Large intestine (tissue), 12 donors: ENCODE results near the gene SPATA31A7. TPM values are rescaled to one million over a fixed set of nuclear protein-coding genes. Genes with fewer than 3 reads are reported as not detected.
"Not testable (repeated sequence)": the region's sequence is repeated elsewhere in the genome, so short reads cannot be mapped to it uniquely, and the experiment has no call there.

ENCODE experiments used
- DNase-seq, 2 donors: peaks; one replicate each; pipeline versions ENCODE4 v3.0.0 to v3.0.0-alpha.2; 2013
- H3K27ac ChIP-seq: one replicate; pipeline ENCODE4 v1.5.1; 2013; ENCODE audit warnings: low read length
- H3K27me3 ChIP-seq: 2 replicates; pipeline ENCODE4 v1.6.1; 2013; ENCODE audit warnings: low read length; ENCODE audit not compliant: control insufficient read depth, insufficient read depth
- H3K36me3 ChIP-seq: 2 replicates; pipeline ENCODE4 v1.6.1; 2013; ENCODE audit warnings: low read length; ENCODE audit not compliant: control insufficient read depth, insufficient read depth
- H3K4me1 ChIP-seq: one replicate; pipeline ENCODE4 v1.6.1; 2013; ENCODE audit warnings: low read length; ENCODE audit not compliant: control insufficient read depth, insufficient read depth
- H3K4me3 ChIP-seq: one replicate; pipeline ENCODE4 v1.5.1; 2013; ENCODE audit warnings: low read length
- H3K9me3 ChIP-seq: one replicate; pipeline ENCODE4 v1.6.1; 2013; ENCODE audit warnings: mild to moderate bottlenecking, low read depth, low read length, moderate library complexity; ENCODE audit not compliant: control insufficient read depth
- WGBS: methylation state at CpG from one replicate; pipeline ENCODE4 v1.1.5; 2013; ENCODE audit warnings: low lambda C conversion rate; ENCODE audit not compliant: insufficient coverage; 5-methylcytosine and 5-hydroxymethylcytosine counted together
- long read RNA-seq, 11 donors: transcript quantifications; one replicate each; lab custom pipeline, GENCODE V29; 2026
- polyA plus RNA-seq: library from polyadenylated mRNA; unstranded; fragments of 120-200 nt; gene quantifications from one replicate; pipeline ENCODE4 v1.2.1, GENCODE V29; 2013

The SPATA31A7 gene
- not detected for polyA plus RNA-seq
- long read RNA-seq, donor 1, result 0 reads
- long read RNA-seq, donor 2, result 0 reads
- long read RNA-seq, donor 3, result 0 reads
- long read RNA-seq, donor 4, result 0 reads
- long read RNA-seq, donor 5, result 0 reads
- long read RNA-seq, donor 6, result 0 reads
- long read RNA-seq, donor 7, result 0 reads
- long read RNA-seq, donor 8, result 0 reads
- long read RNA-seq, donor 9, result 0 reads
- long read RNA-seq, donor 10, result 0 reads
- long read RNA-seq, donor 11, result 0 reads

- H3K36me3 ChIP-seq, H3K27ac ChIP-seq, DNase-seq, H3K27me3 ChIP-seq, H3K9me3 ChIP-seq, H3K4me3 ChIP-seq, H3K4me1 ChIP-seq: not testable (repeated sequence)
- no CpG with 5 or more reads among the region's 7 CpGs for WGBS
Measured at GRCh38 chr9:61189736-61190135, at the start of gene SPATA31A7. TSS of gene SPATA31A7 (plus strand) at chr9:61190036. CDS start at chr9:61190065, 29 bp downstream.

GRCh38 chr9:61226438-61226837 lies 36.6 kb downstream of the SPATA31A7 start:
- not testable (repeated sequence) for H3K4me3 ChIP-seq, DNase-seq, H3K4me1 ChIP-seq, H3K27me3 ChIP-seq, H3K36me3 ChIP-seq, H3K27ac ChIP-seq, H3K9me3 ChIP-seq
- WGBS, result no CpG with 5 or more reads among the region's 4 CpGs
